Measurements from ENCODE around the gene CACNA2D2.

The CACNA2D2 gene

DNA sequence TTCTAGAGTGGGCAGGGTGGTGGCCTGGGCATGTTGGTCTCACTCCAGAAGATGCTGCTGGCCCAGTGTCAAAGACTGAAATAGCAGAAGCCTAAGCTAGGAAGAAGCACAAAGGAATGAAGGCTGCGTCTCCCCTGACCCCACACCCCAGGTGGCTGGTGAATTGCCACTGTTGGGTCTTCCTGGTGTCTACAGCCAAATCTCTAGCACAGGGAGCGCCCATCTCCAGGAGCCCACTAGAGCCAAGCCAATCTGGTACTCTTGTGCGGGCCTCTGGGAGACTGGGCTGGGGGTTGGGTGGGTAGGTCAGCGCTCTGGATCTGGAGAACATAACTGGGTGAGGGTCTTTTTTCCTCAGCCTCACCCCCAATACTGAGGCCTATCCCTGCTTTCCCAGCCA is 176.3 kb downstream of the CACNA2D2 start:
- no peak for DNase-seq (ENCODE audit: low read depth, low spot score)

GRCh38 chr3:50326182-50326541 is 177.3 kb downstream of the CACNA2D2 start:
- DNase-seq (ENCODE audit: low read depth, low spot score), result no peak

- DNase-seq (ENCODE audit: low read depth, low spot score), result no peak
Measured at GRCh38 chr3:50325497-50326181, 177.8 kb downstream of the CACNA2D2 start.

DNA sequence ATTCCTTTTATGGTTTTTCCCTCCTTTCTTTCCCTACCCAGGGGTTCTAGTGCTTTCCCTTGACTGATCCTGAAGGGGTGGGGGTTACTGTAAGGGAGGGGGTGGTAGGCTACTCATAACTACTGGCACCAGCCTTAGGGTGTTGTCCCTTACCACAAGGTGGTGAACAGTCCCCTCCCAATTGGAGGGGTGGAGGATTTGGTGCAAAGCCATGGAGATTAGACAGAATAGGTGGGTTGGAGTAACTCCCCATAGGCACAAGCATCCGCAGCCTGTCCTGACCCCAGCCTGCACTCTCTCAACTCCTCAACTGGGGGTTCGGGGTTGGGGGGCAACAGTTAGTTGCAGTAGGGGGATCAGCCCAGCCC is 178.3 kb downstream of the CACNA2D2 start:
- DNase-seq (ENCODE audit: low read depth, low spot score), result no peak

DNA sequence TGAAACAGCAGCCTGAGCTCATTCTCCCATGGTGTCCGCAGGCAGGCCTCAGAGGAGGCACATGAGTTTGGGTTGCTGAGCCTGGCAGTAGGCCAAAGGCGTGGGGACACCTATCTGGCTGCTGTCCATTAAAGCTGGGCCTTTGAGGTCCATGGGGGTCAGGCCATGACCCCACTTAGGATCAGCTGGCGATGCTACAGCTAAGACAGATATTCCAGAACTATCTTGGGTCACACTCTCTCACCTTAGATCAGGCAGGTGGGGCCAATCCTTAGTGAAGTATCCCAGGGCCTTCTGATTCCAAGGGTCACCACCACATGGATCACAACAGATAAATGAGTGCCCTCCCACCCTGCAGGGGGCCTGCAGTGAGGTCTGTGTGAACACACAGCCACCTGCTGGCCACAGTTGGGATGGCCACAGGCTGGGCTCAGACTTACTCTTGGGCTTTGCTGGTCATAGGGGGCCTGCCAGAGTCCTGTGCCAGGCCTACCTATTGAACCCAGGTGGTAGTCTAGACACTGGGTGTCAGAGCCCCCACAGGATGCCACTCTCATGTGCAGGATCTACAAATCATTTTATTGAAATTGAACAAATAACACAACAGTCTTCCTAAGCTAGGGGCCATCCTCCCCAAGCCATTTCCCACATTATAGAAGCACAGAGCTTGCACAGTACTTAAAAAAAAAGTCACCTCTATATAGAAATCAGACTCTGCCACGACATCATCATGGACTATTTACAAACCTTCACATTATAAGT is 178.9 kb downstream of the CACNA2D2 start:
- DNase-seq (ENCODE audit: low read depth, low spot score), result no peak

GRCh38 chr3:50323614-50324199 is 179.7 kb downstream of the CACNA2D2 start:
- no peak for DNase-seq (ENCODE audit: low read depth, low spot score)

- DNase-seq (ENCODE audit: low read depth, low spot score), result no peak
Measured at GRCh38 chr3:50323092-50323600, 180.3 kb downstream of the CACNA2D2 start.

GRCh38 chr3:50322386-50323091 is 180.9 kb downstream of the CACNA2D2 start, which contains the start of gene HYAL2:
Gene HYAL2 (minus strand): TSS chr3:50322745. CDS start chr3:50320489, 2,256 bp downstream.
- DNase-seq (ENCODE audit: low read depth, low spot score), result no peak

DNA sequence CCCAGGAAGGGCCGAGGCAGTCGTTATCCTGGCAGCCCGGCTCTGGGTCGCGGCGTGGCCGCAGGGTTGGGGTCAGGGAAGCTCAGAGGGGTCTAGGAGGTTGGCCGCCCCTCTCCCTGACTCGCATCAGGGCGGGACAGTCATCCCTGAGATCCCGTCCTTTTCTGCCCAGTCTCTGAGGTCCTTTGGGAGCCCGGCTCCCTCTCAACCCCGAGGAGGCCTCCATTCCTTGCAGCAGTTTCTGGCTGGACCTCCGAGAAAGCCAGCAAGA is 181.4 kb downstream of the CACNA2D2 start:
- DNase-seq (ENCODE audit: low read depth, low spot score), result no peak

DNA sequence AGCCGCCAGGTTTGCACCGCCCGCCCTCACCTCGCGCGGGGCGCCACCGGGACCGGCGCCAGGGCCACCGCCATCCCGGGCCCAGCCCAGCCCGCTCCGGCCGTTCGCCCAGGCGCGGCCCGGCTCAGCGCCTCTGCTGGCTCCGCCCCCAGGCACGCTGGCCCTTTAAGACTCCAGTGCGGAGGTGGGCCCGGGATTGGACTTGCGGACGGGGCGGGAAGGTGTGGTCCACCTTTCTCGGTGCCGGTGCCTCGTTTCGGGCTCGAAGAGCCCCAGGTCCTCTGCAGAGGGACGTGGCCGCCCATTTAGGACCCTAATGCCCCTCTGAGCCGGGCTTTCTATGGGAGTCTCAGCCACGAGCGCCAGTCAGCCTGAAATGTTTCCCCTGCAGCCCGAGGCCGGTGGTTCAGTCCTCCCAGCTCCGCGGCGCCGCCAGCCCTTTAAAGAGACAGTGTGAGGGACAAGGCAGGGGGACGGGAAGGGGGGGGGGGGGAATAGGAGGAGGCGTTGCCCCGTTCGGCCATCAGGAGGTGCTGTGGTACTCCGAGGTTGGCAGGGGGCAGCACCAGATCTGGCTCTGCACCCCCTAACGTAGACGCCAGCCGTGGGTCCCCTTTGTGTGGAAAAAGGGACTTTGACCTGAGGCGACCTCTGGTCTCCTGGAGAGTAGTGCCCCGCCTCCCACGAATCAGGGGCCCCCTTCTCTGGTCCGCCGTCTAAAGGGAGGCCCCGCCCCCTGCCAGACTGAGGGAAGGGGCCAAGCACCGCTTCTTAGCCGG is 181.9 kb downstream of the CACNA2D2 start:
- DNase-seq (ENCODE audit: low read depth, low spot score), result peak; percentile 72

DNA sequence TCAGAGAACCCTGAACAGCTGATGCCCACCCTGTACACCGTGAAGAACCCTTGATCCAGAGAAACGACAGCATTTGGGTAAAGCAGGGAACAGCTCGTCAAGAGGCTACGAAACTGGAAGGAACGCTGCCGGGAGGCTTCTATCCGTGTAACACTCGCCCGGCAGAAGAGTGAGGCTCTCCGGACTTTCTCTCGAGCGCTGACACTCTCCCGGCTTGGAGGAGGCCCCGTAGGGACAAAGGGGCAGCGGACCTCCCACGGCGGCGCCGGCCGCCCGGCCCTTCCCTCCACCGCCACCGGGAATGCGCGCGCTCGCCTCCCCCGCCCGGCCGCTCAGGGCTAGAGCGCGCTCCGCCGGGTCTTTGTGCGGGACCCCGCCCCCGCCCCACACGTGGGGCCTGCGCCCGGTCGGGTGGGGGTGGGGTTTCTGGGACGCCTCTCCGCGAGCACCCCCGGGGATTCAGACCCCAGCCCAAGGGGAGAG is 182.5 kb downstream of the CACNA2D2 start:
- no peak for DNase-seq (ENCODE audit: low read depth, low spot score)

- no peak for DNase-seq (ENCODE audit: low read depth, low spot score)
Measured at GRCh38 chr3:50319894-50320625, 183.4 kb downstream of the CACNA2D2 start.

DNA sequence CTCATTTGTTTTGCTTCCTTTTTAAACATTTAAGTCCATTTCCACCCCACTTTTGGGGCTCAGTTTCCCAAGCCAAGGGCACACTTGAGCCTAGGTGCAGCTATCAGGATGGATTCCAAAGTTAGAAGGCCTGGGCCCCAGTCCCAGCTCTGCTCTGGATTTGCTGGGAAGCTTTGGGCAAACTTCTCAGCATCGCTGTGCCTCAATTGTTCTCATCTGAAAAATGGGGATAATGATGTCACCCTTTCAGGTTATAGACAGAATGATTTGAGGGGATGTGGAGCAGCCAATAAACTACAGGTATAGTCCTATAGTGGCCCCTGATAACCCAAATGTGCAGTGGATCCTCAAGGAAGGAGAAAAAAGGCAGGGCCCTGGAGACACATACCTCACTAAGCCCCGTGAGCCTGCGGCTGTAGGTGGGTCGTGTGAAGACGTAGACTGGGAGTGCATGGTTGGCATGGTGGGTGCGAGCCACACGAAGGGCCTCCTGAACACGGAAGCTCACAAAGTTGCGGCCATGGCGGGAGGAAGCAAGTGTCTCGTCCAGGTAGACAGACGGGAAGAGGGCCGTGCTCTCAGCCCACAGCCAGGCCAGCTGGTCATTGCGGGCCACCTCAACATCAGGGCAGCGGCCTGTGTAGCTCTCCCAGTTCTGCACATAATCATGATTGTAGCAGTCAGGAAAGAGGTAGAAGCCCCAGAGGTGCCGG is 184.1 kb downstream of the CACNA2D2 start:
- DNase-seq (ENCODE audit: low read depth, low spot score), result no peak

DNA sequence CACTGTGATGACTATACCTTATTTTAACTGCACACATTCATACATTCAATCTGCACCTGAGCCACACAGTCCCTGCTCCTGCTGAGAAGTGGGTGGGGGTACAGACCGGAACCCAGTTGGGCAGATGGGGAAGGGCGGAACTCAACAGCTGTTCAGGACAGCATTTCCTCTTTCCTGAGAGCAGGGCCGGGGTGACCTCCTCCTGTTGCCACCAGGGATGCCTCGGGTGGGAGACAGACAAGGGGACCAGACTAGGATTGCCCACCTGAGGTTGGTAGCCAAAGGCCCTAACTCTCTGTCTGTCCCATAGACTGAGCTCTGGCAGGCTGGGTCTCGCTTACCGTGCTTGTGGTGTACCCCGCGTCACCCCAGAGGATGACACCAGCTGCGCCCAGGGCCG is 184.8 kb downstream of the CACNA2D2 start:
- no peak for DNase-seq (ENCODE audit: low read depth, low spot score)

- no peak for DNase-seq (ENCODE audit: low read depth, low spot score)
Measured at GRCh38 chr3:50318163-50318562, 185.3 kb downstream of the CACNA2D2 start.

DNA sequence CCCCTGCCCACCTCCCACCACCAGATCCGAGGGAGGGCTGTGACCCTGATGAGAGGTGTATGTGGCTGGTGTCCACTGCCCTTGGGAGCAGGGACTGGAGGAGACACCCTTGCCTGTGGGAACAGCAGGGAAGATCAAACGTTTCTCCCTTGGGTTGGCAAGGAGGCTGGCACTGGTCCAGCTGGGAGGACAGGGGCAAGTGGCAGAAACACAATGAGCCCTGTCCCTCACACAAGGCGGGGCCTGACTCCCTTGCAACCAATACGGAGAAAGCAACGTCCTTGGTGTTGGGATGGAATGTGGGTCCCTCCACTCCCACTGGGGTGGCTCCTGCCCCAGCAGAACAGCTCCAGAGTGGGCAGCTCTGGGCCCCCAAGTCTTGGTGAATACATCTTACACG is 186.1 kb downstream of the CACNA2D2 start:
- no peak for DNase-seq (ENCODE audit: low read depth, low spot score)

DNA sequence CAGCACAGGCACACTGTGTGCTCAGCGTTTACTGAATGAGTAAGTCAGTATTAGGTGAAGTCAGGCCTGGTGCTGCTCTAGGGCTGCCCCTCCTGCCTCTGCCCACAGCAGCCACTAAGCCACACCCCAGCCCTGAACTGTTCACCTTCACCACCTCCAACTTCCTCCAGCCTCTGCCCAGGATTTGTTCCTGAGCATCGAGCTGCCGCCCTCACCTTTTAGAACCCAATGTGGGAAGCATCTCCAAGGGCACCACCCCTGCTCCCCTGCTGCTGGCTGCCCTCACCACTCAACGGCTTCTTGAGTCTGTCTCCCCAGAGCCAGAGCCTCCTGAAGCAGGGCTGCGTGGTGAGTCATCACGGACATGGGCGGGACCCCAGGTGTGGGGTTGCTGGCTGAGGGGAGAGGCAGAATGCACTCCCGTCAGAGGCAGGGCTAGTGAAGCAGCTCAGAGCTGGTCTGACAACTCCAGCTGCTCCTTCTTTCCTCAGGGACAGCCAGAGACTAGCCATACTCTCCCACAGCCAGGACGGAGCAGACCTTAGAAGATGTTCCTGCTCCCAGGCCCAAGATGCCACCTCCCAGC is 186.7 kb downstream of the CACNA2D2 start:
- no peak for DNase-seq (ENCODE audit: low read depth, low spot score)

DNA sequence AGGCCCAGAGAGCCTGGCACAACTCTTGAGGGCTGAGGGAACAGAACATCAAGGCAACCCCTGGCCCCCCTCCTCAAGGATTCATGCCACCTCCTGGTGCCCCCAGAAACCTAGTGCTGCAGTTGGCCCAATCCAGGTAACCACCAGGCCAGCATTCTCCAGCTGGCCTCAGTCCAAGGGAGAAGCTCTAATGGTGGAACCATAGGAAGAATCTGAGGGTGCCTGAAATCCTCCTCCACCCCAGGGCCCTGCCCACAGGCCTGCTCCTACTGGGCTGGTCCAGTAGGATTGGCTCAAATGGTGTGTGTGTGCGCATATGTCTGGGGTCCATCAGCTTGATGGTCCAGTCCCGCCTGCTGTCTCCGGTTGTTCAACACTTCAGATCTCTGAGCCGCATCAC is 188.6 kb downstream of the CACNA2D2 start:
- DNase-seq (ENCODE audit: low read depth, low spot score), result no peak

DNA sequence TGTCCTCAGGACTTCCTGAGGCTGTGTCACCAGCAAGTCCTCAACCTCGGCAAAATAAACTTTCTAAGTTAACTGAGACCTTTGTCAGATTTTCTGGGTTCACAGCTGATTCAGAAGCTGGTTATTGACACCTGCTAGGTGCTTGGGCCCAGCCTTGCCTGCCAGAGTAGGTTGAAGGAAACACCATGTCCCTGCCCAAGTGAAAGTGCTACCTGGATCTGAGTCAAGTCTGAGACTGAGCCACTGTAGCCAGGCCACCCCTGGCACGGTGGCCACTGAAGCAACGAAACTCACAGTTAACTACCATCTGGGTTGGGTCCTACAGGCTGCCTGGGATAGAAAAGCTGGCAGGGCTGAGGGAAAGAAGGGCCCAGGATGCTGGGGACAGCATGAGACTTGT is 189.1 kb downstream of the CACNA2D2 start:
- no peak for DNase-seq (ENCODE audit: low read depth, low spot score)

Data from smooth muscle cell of the brain vasculature (primary cell).